Omental fat pad (tissue), 4 donors: ENCODE measurements around the gene GSE1. TPM values are rescaled to one million over a fixed set of nuclear protein-coding genes. Genes with fewer than 3 reads are reported as not detected.
A peak's percentile ranks its signal among the peaks of the same experiment; 100 is the strongest.

Source experiments
- ATAC-seq: fragments of 150-250 bp; one replicate; pipeline ENCODE4 v1.9.1; 2016; ENCODE audit warnings: mild to moderate bottlenecking, moderate library complexity; ENCODE audit not compliant: low FRiP score
- DNase-seq: peaks from one replicate; pipeline ENCODE4 v3.0.0-alpha.2; 2019; ENCODE audit warnings: low spot score
- CTCF ChIP-seq, 3 donors: fragments of 450-650 bp; IDR thresholded peaks; one replicate each; pipeline ENCODE4 v1.5.1; 2016 to 2017; ENCODE audit warnings: antibody characterized with exemption in 3 of 3, mild to moderate bottlenecking in 3 of 3, moderate library complexity in 2 of 3
- total RNA-seq, 4 donors: library from RNA; depleted of rRNA; stranded (reverse); fragments of >200 nt; gene quantifications; one replicate each; pipeline ENCODE4 v1.1.0, GENCODE V29; 2016

GSE1 gene
- total RNA-seq, 4 donors from 2014 or later = 50.9 to 181 (median 90.9) TPM

DNA sequence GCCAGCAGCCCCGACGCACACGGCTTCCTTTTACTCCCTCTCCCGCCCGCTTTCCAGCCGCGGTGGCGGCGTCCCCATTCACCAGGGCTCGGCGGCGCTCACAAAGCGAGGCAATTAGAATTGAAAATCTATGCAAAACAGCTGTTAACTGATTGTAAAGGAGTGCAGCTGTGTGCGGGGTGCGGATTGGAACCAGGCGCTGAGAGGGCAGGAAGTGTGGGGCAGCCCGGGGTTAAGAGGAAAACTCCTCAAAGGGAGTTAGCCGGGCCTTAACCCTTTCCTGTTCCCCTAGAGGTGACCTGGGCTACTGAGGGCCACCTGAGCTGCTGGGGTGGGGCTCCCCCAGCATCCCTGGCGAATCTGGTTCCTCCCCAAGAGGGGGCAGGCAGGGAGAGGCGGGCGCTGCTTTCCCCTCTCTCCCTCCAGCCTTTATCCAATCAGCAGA is 5.8 kb upstream of the GSE1 start:
- ATAC-seq = no peak
- no peak for TF ChIP-seq CTCF (IDR thresholded peaks at IDR 0.05)
- DNase-seq = no peak

GRCh38 chr16:85607796-85608514 is 5.2 kb upstream of the GSE1 start:
- no peak for ATAC-seq
- no peak for DNase-seq
- no peak for TF ChIP-seq CTCF (IDR thresholded peaks at IDR 0.05)

- ATAC-seq = no peak
- no peak for TF ChIP-seq CTCF (IDR thresholded peaks at IDR 0.05)
- DNase-seq = no peak
Measured at GRCh38 chr16:85608515-85608885, 4.6 kb upstream of the GSE1 start.

- ATAC-seq (no peak), DNase-seq (no peak)
- no peak for TF ChIP-seq CTCF (IDR thresholded peaks at IDR 0.05)
Measured at GRCh38 chr16:85608887-85609286, 4.2 kb upstream of the GSE1 start.

- ATAC-seq (no peak), DNase-seq (no peak)
- no peak for TF ChIP-seq CTCF (IDR thresholded peaks at IDR 0.05)
Measured at GRCh38 chr16:85609539-85609938, 3.6 kb upstream of the GSE1 start.

DNA sequence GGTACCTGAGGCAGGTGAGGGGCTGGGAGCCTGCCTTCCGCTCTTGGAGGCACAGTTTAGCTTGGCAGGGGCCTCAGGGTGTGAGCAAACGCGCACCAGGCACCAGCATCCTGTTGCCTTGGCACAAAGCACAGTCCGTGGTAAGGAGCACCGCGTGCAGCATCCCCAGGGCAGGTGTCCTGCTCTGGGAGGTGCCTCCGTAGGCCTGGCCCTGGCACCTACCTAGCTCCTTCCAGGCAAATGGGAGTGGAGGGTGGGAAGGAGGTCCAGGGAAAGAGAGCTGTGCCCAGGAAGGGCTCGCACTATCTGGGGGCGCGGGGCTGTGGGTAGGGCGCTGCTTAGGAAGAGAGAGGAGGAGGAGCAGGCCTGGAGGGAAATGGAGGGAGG is 3.1 kb upstream of the GSE1 start:
- TF ChIP-seq CTCF (IDR thresholded peaks at IDR 0.05) = no peak
- no peak for ATAC-seq
- no peak for DNase-seq

DNA sequence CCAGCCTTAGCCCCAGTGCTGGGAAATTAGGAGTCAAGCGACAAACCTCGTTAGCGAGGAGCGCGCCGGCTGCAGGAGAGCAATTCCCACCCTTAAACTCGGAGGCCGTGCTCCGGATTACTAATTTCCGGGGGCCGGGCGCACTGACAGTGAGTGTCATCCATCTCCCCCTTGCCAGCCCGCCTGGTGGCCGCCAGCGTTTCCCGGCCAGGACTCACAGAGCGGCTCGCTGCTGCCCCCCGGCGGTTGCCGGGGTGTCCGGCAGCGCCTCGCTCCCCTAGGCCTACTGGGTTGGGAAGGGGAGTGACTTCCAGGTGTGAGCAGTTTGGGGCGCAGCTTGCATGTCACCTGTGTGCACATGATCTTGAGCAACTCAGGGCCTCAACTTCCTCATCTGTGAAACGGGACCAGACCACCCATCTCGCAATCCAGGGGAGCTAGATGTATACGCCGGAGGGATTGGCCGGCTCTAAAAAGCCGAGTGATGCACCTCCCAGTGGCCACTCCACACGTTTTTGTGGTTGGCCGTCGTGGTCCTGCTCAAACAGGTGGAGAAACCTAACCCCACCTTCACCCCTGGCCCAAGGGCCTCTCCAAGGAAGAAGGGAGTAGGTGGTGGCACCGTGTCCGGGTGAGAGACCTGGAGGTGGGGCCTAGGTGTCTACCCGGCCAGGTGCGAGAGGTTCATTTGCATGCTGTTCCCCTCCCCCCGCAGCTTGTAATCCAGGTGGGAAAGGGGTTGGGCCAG is 2.5 kb upstream of the GSE1 start:
- TF ChIP-seq CTCF (IDR thresholded peaks at IDR 0.05) = peak in 2 of 3 donors; percentile 55 to 96
- peak; percentile 58 for ATAC-seq
- peak; percentile 70 for DNase-seq
